ENCODE results near the gene PDE4DIP. TPM values are rescaled to one million over a fixed set of nuclear protein-coding genes. Genes with fewer than 3 reads are reported as not detected.
"Not testable (repeated sequence)": the region's sequence is repeated elsewhere in the genome, so short reads cannot be mapped to it uniquely, and the experiment has no call there.

PDE4DIP gene
- total RNA-seq, 4 donors from 2014 or later: 170 to 293 (median 218) TPM

GRCh38 chr1:149075505-149076127, 231.4 kb downstream of the PDE4DIP start:
- WGBS, 2 donors (ENCODE audit: low coverage in 1 of 2): 60 to 64% methylated on average over 1 to 5 of the region's 9 CpGs
- not testable (repeated sequence) for H3K4me1 ChIP-seq, H3K9me3 ChIP-seq, H3K27me3 ChIP-seq, ATAC-seq, H3K27ac ChIP-seq, H3K4me3 ChIP-seq
- peaks cover 0 to 24% of the 10 kb centered on the region in 2 donors for H3K36me3 ChIP-seq

Small RNA genes within 50 kb of the gene (small RNA-seq; reads per million reads assigned to genes)
- gene RN7SKP88 (0 reads per million in 4 donors), gene RNU2-38P (0 reads per million in 4 donors)

Other genes with a start within 250 kb of the PDE4DIP start
- 10 to 100 TPM; 17.8 to 54.0 (median 21.0) TPM for gene NBPF14, start 248.4 kb upstream of the PDE4DIP start, total RNA-seq
- 10 to 100 TPM; 55.8 to 73.1 (median 64.6) TPM for gene NUDT4B, start 95.7 kb upstream of the PDE4DIP start, total RNA-seq